Uterus (tissue), 2 donors: ENCODE measurements around the gene WWOX.

Experiments used
- CTCF ChIP-seq, 4 experiments: fragments of 200-600 bp in 2 of 4; fragments of 450-650 bp in 2 of 4; sonication (generic) in 2 of 4; IDR thresholded peaks; one replicate each; pipeline ENCODE4 v1.5.1; 2016 to 2019; ENCODE audit warnings: antibody characterized with exemption in 4 of 4, mild to moderate bottlenecking in 2 of 4, moderate library complexity in 1 of 4
- POLR2A ChIP-seq, 2 donors: fragments of 450-650 bp; IDR thresholded peaks; one replicate each; pipeline ENCODE4 v1.6.1; 2016; ENCODE audit warnings: antibody characterized with exemption in 2 of 2, mild to moderate bottlenecking in 1 of 2, moderate library complexity in 1 of 2

- TF ChIP-seq CTCF (IDR thresholded peaks at IDR 0.05) (no peak), POLR2A (IDR thresholded peaks at IDR 0.05) (no peak)
Measured at GRCh38 chr16:79134300-79134699, 1034.8 kb downstream of the WWOX start.
